T-cell (primary cell): ENCODE results near the gene ARAP3. TPM values are rescaled to one million over a fixed set of nuclear protein-coding genes. Genes with fewer than 3 reads are reported as not detected.

ENCODE experiments used
- ATAC-seq, 4 experiments: fragments of 200-7000 bp in 3 of 4; fragments of 150-1000 bp in 1 of 4; cut with Tn5 transposase; replicated peaks in 1 of 4; 1 replicate in 3 of 4; 2 replicates in 1 of 4; pipeline ENCODE4 v1.10.0; 2021; ENCODE audit warnings: moderate library complexity in 3 of 4, mild to moderate bottlenecking in 2 of 4, moderate number of reproducible peaks in 1 of 4
- CTCF ChIA-PET, 2 donors: fragments of 300-600 bp; sonication (Branson Sonifier 250); formaldehyde crosslinking; loops; one replicate each; lab custom pipeline; 2022; ENCODE audit warnings: antibody characterized with exemption in 2 of 2; lab: Charles Lee
- POLR2A ChIA-PET, 2 donors: fragments of 300-600 bp; sonication (Branson Sonifier 250); formaldehyde crosslinking; loops; one replicate each; lab custom pipeline; 2022; ENCODE audit warnings: antibody characterized with exemption in 2 of 2; lab: Charles Lee
- DNase-seq, 35 experiments: peaks; one replicate each; pipeline versions ENCODE4 v3.0.0 to v3.0.0-alpha.2; 2013 to 2023
- H3K27ac ChIP-seq: one replicate; pipeline ENCODE4 v1.5.1; 2013; ENCODE audit warnings: low read length
- H3K27me3 ChIP-seq, 2 experiments: replicated peaks in 1 of 2; 1 replicate in 1 of 2; 2 replicates in 1 of 2; pipeline versions ENCODE4 v1.6.1 to v1.7.0; 2013; ENCODE audit warnings: low read length in 1 of 2, mixed read lengths in 1 of 2; ENCODE audit not compliant: control insufficient read depth in 2 of 2, insufficient read depth in 2 of 2; ENCODE audit errors: extremely low read depth in 1 of 2
- H3K36me3 ChIP-seq, 2 donors: 1 replicate in 1 of 2; 2 replicates in 1 of 2; pipeline versions ENCODE4 v1.6.1 to v1.7.0; 2013; ENCODE audit warnings: low read length in 1 of 2; ENCODE audit not compliant: control insufficient read depth in 2 of 2, insufficient read depth in 1 of 2; ENCODE audit errors: extremely low read depth in 1 of 2
- H3K4me1 ChIP-seq, 2 experiments: 1 replicate in 1 of 2; 2 replicates in 1 of 2; pipeline versions ENCODE4 v1.6.1 to v1.7.0; 2013; ENCODE audit warnings: low read length in 2 of 2, mixed read lengths in 1 of 2; ENCODE audit not compliant: insufficient read depth in 2 of 2, control insufficient read depth in 1 of 2; ENCODE audit errors: extremely low read depth in 1 of 2
- H3K4me3 ChIP-seq, 2 donors: 1 replicate in 1 of 2; 2 replicates in 1 of 2; pipeline versions ENCODE4 v1.5.1 to v1.7.0; 2013; ENCODE audit warnings: mild to moderate bottlenecking in 2 of 2, low read length in 1 of 2, moderate library complexity in 1 of 2; ENCODE audit not compliant: control insufficient read depth in 1 of 2; ENCODE audit errors: extremely low read depth in 1 of 2
- H3K9me3 ChIP-seq: 2 replicates; pipeline ENCODE4 v1.7.0; 2013
- H3K27ac Mint-ChIP-seq, 2 donors: one replicate each; pipeline ENCODE4 v1.8.0; 2020 to 2021; ENCODE audit warnings: mild to moderate bottlenecking in 2 of 2, mixed read lengths in 2 of 2
- H3K27me3 Mint-ChIP-seq, 2 donors: one replicate each; pipeline ENCODE4 v1.8.0; 2021 to 2022; ENCODE audit warnings: mixed read lengths in 2 of 2
- H3K36me3 Mint-ChIP-seq: one replicate; pipeline ENCODE4 v1.8.0; 2021; ENCODE audit warnings: mixed read lengths
- H3K4me1 Mint-ChIP-seq, 3 donors: one replicate each; pipeline ENCODE4 v1.8.0; 2020 to 2022; ENCODE audit warnings: mixed read lengths in 3 of 3, mild to moderate bottlenecking in 1 of 3
- H3K4me3 Mint-ChIP-seq, 3 donors: one replicate each; pipeline ENCODE4 v1.8.0; 2020 to 2022; ENCODE audit warnings: mild to moderate bottlenecking in 3 of 3, mixed read lengths in 3 of 3, moderate library complexity in 3 of 3
- H3K9me3 Mint-ChIP-seq, 3 donors: one replicate each; pipeline ENCODE4 v1.8.0; 2020 to 2022; ENCODE audit warnings: mixed read lengths in 3 of 3
- WGBS: methylation state at CpG from one replicate; pipeline ENCODE4 v1.1.5; 2013; ENCODE audit warnings: missing lambda C conversion rate; ENCODE audit not compliant: insufficient coverage; 5-methylcytosine and 5-hydroxymethylcytosine counted together
- total RNA-seq, 35 experiments: library from RNA in 6 of 35; stranded (reverse) in 6 of 35; fragments of 120-200 nt in 1 of 35; gene quantifications; one replicate each; pipeline versions ENCODE4 v1.2.1 to v1.2.4 and lab custom pipeline; 2013 to 2026

ARAP3 gene
- total RNA-seq, 5 donors from 2014 or later (not counting 1 experiment from before 2014, with no cell fraction given) = 1.2 to 25.6 (median 20.5) TPM

GRCh38 chr5:141668601-141669265, 13.3 kb downstream of the ARAP3 start:
- ATAC-seq (no peak), DNase-seq (no peak)
- Histone ChIP-seq H3K4me3 (no peak overlapping the region), H3K4me1 (peaks cover 0 to 5% of the 10 kb centered on the region in 2 experiments), H3K27ac (no peak overlapping the region), H3K36me3 (no peaks in the 10 kb centered on the region), H3K27me3 (no peaks in the 10 kb centered on the region), H3K9me3 (no peaks in the 10 kb centered on the region)
- ChIA-PET POLR2A (no interaction called here), CTCF (interaction anchor here (0.5 to 1.5 kb wide), 6 partner anchors 9 to 381 kb away, joined by 3 to 6 read pairs (median 4); no protein-coding TSS in a partner anchor)
- H3K4me1 Mint-ChIP-seq = peaks cover 5% of the 10 kb centered on the region in 3 donors
- H3K9me3 Mint-ChIP-seq = no peaks in the 10 kb centered on the region
- H3K36me3 Mint-ChIP-seq = no peaks in the 10 kb centered on the region
- WGBS = 90% methylated on average over 2 of the region's 8 CpGs
- peak overlapping the region in 1 of 2 donors; percentile 5 for H3K27ac Mint-ChIP-seq
- no peaks in the 10 kb centered on the region for H3K27me3 Mint-ChIP-seq
- H3K4me3 Mint-ChIP-seq = no peak overlapping the region

- Histone ChIP-seq H3K9me3 (no peaks in the 10 kb centered on the region), H3K4me3 (no peak overlapping the region), H3K27ac (no peak overlapping the region), H3K27me3 (no peaks in the 10 kb centered on the region), H3K36me3 (no peaks in the 10 kb centered on the region), H3K4me1 (peaks cover 0 to 5% of the 10 kb centered on the region in 2 experiments)
- H3K36me3 Mint-ChIP-seq = no peaks in the 10 kb centered on the region
- no peaks in the 10 kb centered on the region for H3K9me3 Mint-ChIP-seq
- ChIA-PET POLR2A (interaction anchor here in 1 of 2 donors (1.1 kb wide), 1 partner anchor 15 kb away, joined by 5 read pairs; the partner anchor contains the start of gene FCHSD1), CTCF (interaction anchor here (0.5 to 1.2 kb wide), 3 partner anchors 213 to 302 kb away, joined by 3 to 9 read pairs (median 3); no protein-coding TSS in a partner anchor)
- no peaks in the 10 kb centered on the region for H3K27me3 Mint-ChIP-seq
- peaks cover 5% of the 10 kb centered on the region in 3 donors for H3K4me1 Mint-ChIP-seq
- no peak overlapping the region for H3K4me3 Mint-ChIP-seq
- DNase-seq (no peak), ATAC-seq (no peak)
- H3K27ac Mint-ChIP-seq = peak overlapping the region in 1 of 2 donors; percentile 17
- WGBS = 90% methylated on average over 11 of the region's 18 CpGs
Measured at GRCh38 chr5:141665995-141666940, 15.8 kb downstream of the ARAP3 start.

DNA sequence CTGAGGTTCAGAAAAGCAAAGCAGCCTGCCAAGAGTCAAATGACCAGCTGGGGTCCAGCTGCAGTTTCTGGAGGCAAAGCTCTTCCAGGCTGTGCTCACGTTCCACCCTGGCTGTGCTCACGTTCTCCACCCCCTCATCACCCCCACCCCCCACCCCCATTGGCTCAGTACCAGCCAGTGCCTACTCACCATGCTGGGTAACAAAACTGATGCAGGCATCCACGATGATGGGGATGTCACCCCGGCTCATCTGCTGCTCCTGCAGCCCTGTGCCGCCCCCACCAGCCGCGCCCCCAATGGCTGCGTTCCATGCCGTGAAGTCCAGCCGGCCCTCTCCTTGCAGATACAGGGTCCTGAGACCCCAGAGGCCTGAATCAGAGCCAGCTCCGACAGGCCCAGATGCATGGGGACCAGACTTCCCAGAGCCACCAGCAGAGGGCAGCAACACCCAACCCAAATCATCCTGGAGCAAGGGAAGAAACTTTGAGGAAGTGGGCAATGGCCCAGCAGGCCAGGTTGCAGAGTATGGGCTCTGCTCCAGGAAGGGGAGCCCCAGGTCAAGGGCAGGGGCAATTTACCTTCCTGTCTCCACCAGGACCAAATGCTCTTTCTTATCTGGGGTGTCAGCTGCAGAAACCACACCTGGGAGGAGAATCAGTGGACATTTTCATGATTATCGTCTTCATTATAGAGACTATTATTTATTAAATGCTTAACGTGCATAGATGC, 17.1 kb downstream of the ARAP3 start:
- no peaks in the 10 kb centered on the region for H3K9me3 ChIP-seq
- no peak overlapping the region for H3K27ac ChIP-seq
- H3K36me3 ChIP-seq = no peaks in the 10 kb centered on the region
- H3K4me3 Mint-ChIP-seq = no peak overlapping the region
- H3K27me3 Mint-ChIP-seq = no peaks in the 10 kb centered on the region
- ATAC-seq (peak; percentile 73 to 88 (median 83)), DNase-seq (peak; percentile 19 to 83 (median 61))
- H3K9me3 Mint-ChIP-seq = no peaks in the 10 kb centered on the region
- H3K27ac Mint-ChIP-seq = peak overlapping the region in 1 of 2 donors; percentile 28
- peaks cover 0 to 5% of the 10 kb centered on the region in 2 experiments for H3K4me1 ChIP-seq
- 41% methylated on average over 8 of the region's 13 CpGs for WGBS
- H3K4me1 Mint-ChIP-seq = peaks cover 5% of the 10 kb centered on the region in 3 donors
- CTCF ChIA-PET = interaction anchor here (0.6 to 1.8 kb wide), 12 partner anchors 11 to 553 kb away, joined by 3 to 9 read pairs (median 3); partner anchors contain the start of genes FCHSD1 (in 1 of the 2) and PCDH1 (in 1 of the 2)
- H3K36me3 Mint-ChIP-seq = no peaks in the 10 kb centered on the region
- POLR2A ChIA-PET = interaction anchor here in 1 of 2 donors (0.6 kb wide), 1 partner anchor 1199 kb away, joined by 3 read pairs; no protein-coding TSS in a partner anchor
- no peaks in the 10 kb centered on the region for H3K27me3 ChIP-seq
- no peak overlapping the region for H3K4me3 ChIP-seq

GRCh38 chr5:141663506-141663905, 18.5 kb downstream of the ARAP3 start:
- WGBS = 90% methylated on average over 3 of the region's 8 CpGs
- ChIA-PET POLR2A (no interaction called here), CTCF (interaction anchor here (0.6 to 1.6 kb wide), 5 partner anchors 29 to 642 kb away, joined by 3 to 5 read pairs (median 4); partner anchors contain the start of gene PCDH1 (in 1 of the 2))
- Histone ChIP-seq H3K27me3 (no peaks in the 10 kb centered on the region), H3K4me1 (peaks cover 0 to 5% of the 10 kb centered on the region in 2 experiments), H3K27ac (no peak overlapping the region), H3K36me3 (no peaks in the 10 kb centered on the region), H3K4me3 (no peak overlapping the region), H3K9me3 (no peaks in the 10 kb centered on the region)
- Mint-ChIP-seq H3K27ac (no peak overlapping the region), H3K27me3 (no peaks in the 10 kb centered on the region), H3K9me3 (no peaks in the 10 kb centered on the region), H3K36me3 (no peaks in the 10 kb centered on the region), H3K4me3 (no peak overlapping the region), H3K4me1 (peaks cover 5% of the 10 kb centered on the region in 3 donors)
- ATAC-seq = no peak
- DNase-seq = no peak

DNA sequence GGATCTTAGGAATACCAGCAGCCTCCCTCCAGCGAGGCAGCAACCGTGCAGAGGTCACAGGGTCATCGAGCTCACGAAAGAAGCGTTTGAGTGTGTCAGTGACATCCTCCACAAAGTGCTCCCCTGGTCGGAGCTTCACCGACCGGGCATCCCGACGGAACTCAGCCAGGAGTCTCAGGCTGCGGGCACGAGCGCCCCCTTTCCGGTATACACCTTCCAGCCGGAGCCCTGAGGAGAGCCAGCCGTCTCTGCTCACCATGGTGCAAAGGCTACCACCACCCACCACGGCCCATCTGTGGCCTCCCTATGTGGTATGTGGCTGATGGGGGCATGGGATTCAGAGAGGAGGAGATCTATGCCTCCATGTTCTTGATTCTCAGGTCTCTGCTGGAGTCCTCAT, 20.0 kb downstream of the ARAP3 start:
- ATAC-seq (no peak), DNase-seq (no peak)
- Mint-ChIP-seq H3K9me3 (no peaks in the 10 kb centered on the region), H3K27ac (no peak overlapping the region), H3K27me3 (peaks cover 0 to 3% of the 10 kb centered on the region in 2 donors), H3K4me1 (peaks cover 5% of the 10 kb centered on the region in 3 donors), H3K4me3 (no peak overlapping the region), H3K36me3 (peaks cover 6% of the 10 kb centered on the region)
- WGBS = 92% methylated on average over 13 of the region's 17 CpGs
- peaks cover 0 to 5% of the 10 kb centered on the region in 2 experiments for H3K4me1 ChIP-seq
- no peak overlapping the region for H3K27ac ChIP-seq
- POLR2A ChIA-PET = no interaction called here
- H3K27me3 ChIP-seq = no peaks in the 10 kb centered on the region
- H3K4me3 ChIP-seq = no peak overlapping the region
- CTCF ChIA-PET = no interaction called here
- H3K9me3 ChIP-seq = no peaks in the 10 kb centered on the region
- H3K36me3 ChIP-seq = no peaks in the 10 kb centered on the region
